ENCODE results near the gene FBXL7.

GRCh38 chr5:15943487-15943886, 443.5 kb downstream of the FBXL7 start:
- no peak for TF ChIP-seq CTCF (IDR thresholded peaks at IDR 0.05)
- no peak for TF ChIP-seq POLR2AphosphoS5 (IDR thresholded peaks at IDR 0.05; ENCODE audit: low read depth, low read length)
- no peak for TF ChIP-seq SIN3A (IDR thresholded peaks at IDR 0.05; ENCODE audit: borderline replicate concordance, insufficient read depth, low read depth, low read length)
- TF ChIP-seq TCF7L2 (IDR thresholded peaks at IDR 0.05; ENCODE audit: low read depth, low read length), result no peak
- TF ChIP-seq REST (IDR thresholded peaks at IDR 0.05; ENCODE audit: insufficient read depth in 1 of 2, low read depth in 2 of 2, low read length in 1 of 2), result no peak

All from Panc1 (cell line).